Activated naive CD8-positive, alpha-beta T cell (primary cell): ENCODE data around the gene AFMID.

ENCODE experiments used
- H3K27ac Mint-ChIP-seq: one replicate; pipeline ENCODE4 v1.8.0; 2021; ENCODE audit warnings: mixed read lengths
- H3K27me3 Mint-ChIP-seq: one replicate; pipeline ENCODE4 v1.8.0; 2021; ENCODE audit warnings: mixed read lengths
- H3K36me3 Mint-ChIP-seq: one replicate; pipeline ENCODE4 v1.8.0; 2021; ENCODE audit warnings: mixed read lengths
- H3K4me1 Mint-ChIP-seq: one replicate; pipeline ENCODE4 v1.8.0; 2021; ENCODE audit warnings: low read depth, mixed read lengths
- H3K4me3 Mint-ChIP-seq: one replicate; pipeline ENCODE4 v1.8.0; 2021; ENCODE audit warnings: mild to moderate bottlenecking, mixed read lengths
- H3K9me3 Mint-ChIP-seq: one replicate; pipeline ENCODE4 v1.8.0; 2021; ENCODE audit warnings: low read depth, mixed read lengths

The AFMID gene

GRCh38 chr17:78184868-78185267 is 2.3 kb upstream of the AFMID start:
- H3K27me3 Mint-ChIP-seq: no peaks in the 10 kb centered on the region
- H3K27ac Mint-ChIP-seq: no peak overlapping the region
- peak overlapping the region; percentile 1 for H3K4me3 Mint-ChIP-seq
- no peaks in the 10 kb centered on the region for H3K9me3 Mint-ChIP-seq
- no peaks in the 10 kb centered on the region for H3K36me3 Mint-ChIP-seq
- H3K4me1 Mint-ChIP-seq: peaks cover 9% of the 10 kb centered on the region

DNA sequence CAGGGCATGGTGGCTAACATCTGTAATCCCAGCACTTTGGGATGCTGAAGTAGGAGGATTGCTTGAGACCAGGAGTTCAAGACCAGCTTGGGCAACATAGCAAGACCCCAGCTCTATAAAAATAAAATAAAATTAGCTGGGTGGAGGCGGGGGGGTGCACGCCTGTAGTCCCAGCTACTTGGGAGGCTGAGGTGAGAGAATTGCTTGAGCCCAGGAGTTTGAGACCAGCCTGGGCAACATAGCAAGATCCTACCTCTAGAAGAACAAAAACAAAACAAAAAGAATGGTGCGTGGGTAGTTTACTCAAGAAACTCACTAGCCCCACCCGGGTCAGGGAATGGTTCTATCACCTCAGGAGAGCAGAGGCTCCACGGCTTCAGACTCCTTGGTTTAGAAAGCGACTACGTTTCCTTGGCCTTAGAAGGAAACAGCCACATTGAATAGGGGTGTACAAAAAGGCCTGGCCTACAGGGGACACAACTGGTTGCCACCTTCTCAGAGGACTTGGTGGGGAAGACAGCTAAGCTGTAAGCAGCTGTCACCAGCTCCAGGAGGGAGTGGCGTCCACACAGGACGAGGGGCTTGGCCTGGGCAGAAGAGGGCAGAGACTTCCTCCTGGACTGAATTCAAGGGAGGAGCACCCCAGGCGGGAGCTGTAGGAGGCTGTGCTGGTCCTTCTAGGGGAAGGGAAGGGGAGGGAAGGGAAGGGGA is 1.0 kb upstream of the AFMID start:
- no peaks in the 10 kb centered on the region for H3K36me3 Mint-ChIP-seq
- peak overlapping the region; percentile 61 for H3K27ac Mint-ChIP-seq
- H3K4me1 Mint-ChIP-seq: peaks cover 12% of the 10 kb centered on the region

GRCh38 chr17:78196716-78197115 is 9.6 kb downstream of the AFMID start:
- H3K9me3 Mint-ChIP-seq: no peaks in the 10 kb centered on the region
- no peaks in the 10 kb centered on the region for H3K27me3 Mint-ChIP-seq
- no peaks in the 10 kb centered on the region for H3K4me1 Mint-ChIP-seq
- no peak overlapping the region for H3K27ac Mint-ChIP-seq
- H3K36me3 Mint-ChIP-seq: no peaks in the 10 kb centered on the region
- H3K4me3 Mint-ChIP-seq: no peak overlapping the region

More for the DNA sequence above, 1.0 kb upstream of the AFMID start:
- no peaks in the 10 kb centered on the region for H3K27me3 Mint-ChIP-seq
- H3K9me3 Mint-ChIP-seq: no peaks in the 10 kb centered on the region
- H3K4me3 Mint-ChIP-seq: peak overlapping the region; percentile 80

GRCh38 chr17:78197147-78197832 is 10.1 kb downstream of the AFMID start:
- Mint-ChIP-seq H3K27ac (no peak overlapping the region), H3K4me3 (no peak overlapping the region), H3K27me3 (no peaks in the 10 kb centered on the region), H3K9me3 (no peaks in the 10 kb centered on the region), H3K4me1 (no peaks in the 10 kb centered on the region), H3K36me3 (no peaks in the 10 kb centered on the region)

DNA sequence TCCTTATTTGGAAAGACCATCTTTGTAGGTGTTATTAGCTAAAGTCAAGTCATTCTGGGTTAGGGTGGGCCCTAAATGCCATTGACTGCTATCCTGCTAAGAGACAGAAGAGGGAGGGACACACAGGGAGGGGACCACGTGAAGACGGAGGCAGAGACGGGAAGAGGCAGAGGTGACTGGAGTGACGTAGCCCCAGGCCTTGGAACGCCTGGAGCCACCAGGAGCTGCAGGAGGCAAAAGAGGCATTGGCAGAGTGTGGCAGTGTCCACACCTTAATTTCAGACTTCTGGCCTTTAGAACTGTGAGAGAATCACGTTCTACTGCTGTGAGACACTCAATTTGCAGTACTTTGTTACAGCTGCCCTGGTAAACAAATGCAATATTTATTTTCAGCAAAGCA is 13.3 kb downstream of the AFMID start:
- peaks cover 3% of the 10 kb centered on the region for H3K36me3 Mint-ChIP-seq
- H3K9me3 Mint-ChIP-seq: no peaks in the 10 kb centered on the region
- H3K4me3 Mint-ChIP-seq: no peak overlapping the region
- H3K27ac Mint-ChIP-seq: no peak overlapping the region
- H3K4me1 Mint-ChIP-seq: no peaks in the 10 kb centered on the region
- H3K27me3 Mint-ChIP-seq: no peaks in the 10 kb centered on the region

DNA sequence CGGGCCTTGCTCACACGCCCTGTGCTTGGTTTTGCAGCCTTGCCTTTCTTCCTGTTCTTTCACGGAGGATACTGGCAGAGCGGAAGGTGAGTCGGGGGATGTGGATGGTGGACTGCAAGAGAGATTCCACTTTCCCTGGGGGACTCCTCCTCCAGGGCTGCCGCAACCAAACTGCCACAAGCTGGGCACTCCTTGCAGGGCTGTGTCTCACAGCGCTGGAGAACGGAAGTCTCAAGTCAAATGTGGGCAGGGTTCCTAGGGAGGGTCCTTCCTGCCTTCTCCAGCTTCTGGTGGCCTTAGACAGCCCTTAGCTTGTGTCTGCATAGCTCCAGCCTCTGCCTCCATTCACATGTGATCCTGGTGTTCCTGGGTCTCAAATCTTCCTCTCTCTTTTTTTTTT is 15.5 kb downstream of the AFMID start:
- Mint-ChIP-seq H3K9me3 (no peaks in the 10 kb centered on the region), H3K27ac (no peak overlapping the region), H3K36me3 (peaks cover 3% of the 10 kb centered on the region), H3K4me1 (no peaks in the 10 kb centered on the region), H3K4me3 (no peak overlapping the region), H3K27me3 (no peaks in the 10 kb centered on the region)

DNA sequence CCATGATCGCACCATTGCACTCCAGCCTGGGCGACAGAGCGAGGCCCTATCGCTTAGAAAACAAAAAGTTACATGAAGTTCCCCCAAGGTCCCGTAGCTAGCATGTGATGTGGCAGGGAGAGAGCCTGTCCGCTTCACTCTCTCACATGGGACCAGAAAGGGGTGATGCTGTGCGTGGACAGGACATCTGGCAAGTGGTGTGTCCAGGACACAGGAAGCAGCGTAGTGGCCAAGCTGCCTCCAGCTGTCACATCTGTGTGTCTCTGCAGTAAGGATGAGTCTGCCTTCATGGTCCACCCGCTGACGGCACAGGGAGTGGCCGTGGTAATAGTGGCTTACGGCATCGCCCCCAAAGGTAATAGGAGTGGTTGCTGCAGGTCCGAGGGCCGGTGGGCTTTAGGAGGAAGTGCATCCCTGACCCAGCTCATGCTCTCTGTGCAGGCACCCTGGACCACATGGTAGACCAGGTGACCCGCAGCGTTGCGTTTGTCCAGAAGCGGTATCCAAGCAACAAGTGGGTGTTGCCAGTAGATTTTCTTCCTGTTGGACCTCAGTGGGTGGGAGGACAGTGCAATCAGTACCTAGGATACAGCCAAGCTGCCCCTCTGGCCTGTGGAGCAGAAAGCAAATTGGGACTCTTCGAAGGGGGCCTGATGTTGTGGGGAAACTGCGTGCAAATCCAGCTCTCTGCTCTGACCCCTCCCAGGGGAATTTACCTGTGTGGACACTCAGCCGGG is 17.4 kb downstream of the AFMID start:
- no peak overlapping the region for H3K27ac Mint-ChIP-seq

GRCh38 chr17:78205124-78205775 is 18.1 kb downstream of the AFMID start:
- no peaks in the 10 kb centered on the region for H3K9me3 Mint-ChIP-seq
- no peaks in the 10 kb centered on the region for H3K27me3 Mint-ChIP-seq
- H3K4me3 Mint-ChIP-seq: no peak overlapping the region
- H3K27ac Mint-ChIP-seq: no peak overlapping the region
- peaks cover 3% of the 10 kb centered on the region for H3K36me3 Mint-ChIP-seq
- H3K4me1 Mint-ChIP-seq: no peaks in the 10 kb centered on the region

More for the DNA sequence above, 17.4 kb downstream of the AFMID start:
- Mint-ChIP-seq H3K27me3 (no peaks in the 10 kb centered on the region), H3K4me1 (no peaks in the 10 kb centered on the region), H3K4me3 (no peak overlapping the region), H3K9me3 (no peaks in the 10 kb centered on the region), H3K36me3 (peaks cover 3% of the 10 kb centered on the region)

DNA sequence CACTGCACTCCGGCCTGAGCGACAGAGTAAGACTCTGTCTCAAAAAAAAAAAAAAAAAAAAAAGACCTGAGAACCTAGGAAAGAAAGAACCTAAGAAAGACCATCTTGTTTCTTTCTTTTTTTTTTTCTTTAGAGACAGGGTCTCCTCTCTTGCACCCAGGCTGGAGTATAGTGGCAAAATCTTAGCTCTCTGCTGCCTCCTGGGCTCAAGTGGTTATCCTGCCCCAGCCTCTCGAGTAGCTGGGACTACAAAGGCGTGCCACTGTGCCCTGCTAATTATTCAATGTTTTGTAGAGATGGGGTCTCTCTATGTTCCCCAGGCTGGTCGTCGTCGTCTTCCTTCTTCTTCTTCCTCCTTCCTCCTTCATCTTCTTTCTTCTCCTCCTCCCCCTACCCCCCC is 19.1 kb downstream of the AFMID start:
- H3K9me3 Mint-ChIP-seq: no peaks in the 10 kb centered on the region
- peaks cover 3% of the 10 kb centered on the region for H3K36me3 Mint-ChIP-seq
- no peak overlapping the region for H3K4me3 Mint-ChIP-seq
- no peaks in the 10 kb centered on the region for H3K27me3 Mint-ChIP-seq
- no peaks in the 10 kb centered on the region for H3K4me1 Mint-ChIP-seq
- H3K27ac Mint-ChIP-seq: no peak overlapping the region

DNA sequence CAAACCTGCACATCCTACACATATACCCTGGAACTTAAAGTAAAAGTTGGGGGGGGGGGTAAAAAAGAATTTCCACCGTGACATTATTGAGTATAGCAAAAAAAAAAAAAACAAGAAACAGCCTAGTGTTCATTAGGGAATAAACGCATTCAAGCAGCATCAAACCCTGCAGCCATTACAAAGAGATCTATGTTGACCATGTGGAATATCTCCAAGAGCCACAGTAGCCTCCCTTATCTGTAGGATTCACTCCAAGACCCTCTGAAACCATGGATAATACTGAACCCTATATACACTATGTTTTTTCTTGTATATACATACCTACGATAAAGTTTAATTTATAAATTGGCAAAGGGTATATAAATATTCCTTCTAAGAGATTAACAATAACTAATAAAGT is 21.3 kb downstream of the AFMID start:
- peaks cover 3% of the 10 kb centered on the region for H3K36me3 Mint-ChIP-seq
- H3K4me1 Mint-ChIP-seq: no peaks in the 10 kb centered on the region
- H3K27me3 Mint-ChIP-seq: no peaks in the 10 kb centered on the region
- no peak overlapping the region for H3K4me3 Mint-ChIP-seq
- no peaks in the 10 kb centered on the region for H3K9me3 Mint-ChIP-seq
- no peak overlapping the region for H3K27ac Mint-ChIP-seq

GRCh38 chr17:78210111-78210510 is 22.9 kb downstream of the AFMID start:
- Mint-ChIP-seq H3K27ac (no peak overlapping the region), H3K4me3 (no peak overlapping the region), H3K27me3 (no peaks in the 10 kb centered on the region), H3K4me1 (peaks cover 2% of the 10 kb centered on the region), H3K9me3 (no peaks in the 10 kb centered on the region), H3K36me3 (no peaks in the 10 kb centered on the region)

- Mint-ChIP-seq H3K36me3 (no peaks in the 10 kb centered on the region), H3K27me3 (no peaks in the 10 kb centered on the region), H3K27ac (no peak overlapping the region), H3K9me3 (no peaks in the 10 kb centered on the region), H3K4me3 (no peak overlapping the region), H3K4me1 (peaks cover 2% of the 10 kb centered on the region)
These were observed 23.9 kb downstream of the AFMID start for GRCh38 chr17:78211032-78211431.

DNA sequence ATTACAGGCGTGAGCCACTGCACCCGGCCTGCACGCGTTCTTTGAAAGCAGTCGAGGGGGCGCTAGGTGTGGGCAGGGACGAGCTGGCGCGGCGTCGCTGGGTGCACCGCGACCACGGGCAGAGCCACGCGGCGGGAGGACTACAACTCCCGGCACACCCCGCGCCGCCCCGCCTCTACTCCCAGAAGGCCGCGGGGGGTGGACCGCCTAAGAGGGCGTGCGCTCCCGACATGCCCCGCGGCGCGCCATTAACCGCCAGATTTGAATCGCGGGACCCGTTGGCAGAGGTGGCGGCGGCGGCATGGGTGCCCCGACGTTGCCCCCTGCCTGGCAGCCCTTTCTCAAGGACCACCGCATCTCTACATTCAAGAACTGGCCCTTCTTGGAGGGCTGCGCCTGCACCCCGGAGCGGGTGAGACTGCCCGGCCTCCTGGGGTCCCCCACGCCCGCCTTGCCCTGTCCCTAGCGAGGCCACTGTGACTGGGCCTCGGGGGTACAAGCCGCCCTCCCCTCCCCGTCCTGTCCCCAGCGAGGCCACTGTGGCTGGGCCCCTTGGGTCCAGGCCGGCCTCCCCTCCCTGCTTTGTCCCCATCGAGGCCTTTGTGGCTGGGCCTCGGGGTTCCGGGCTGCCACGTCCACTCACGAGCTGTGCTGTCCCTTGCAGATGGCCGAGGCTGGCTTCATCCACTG is 27.0 kb downstream of the AFMID start, which contains the start of gene BIRC5:
Gene BIRC5 (plus strand): TSS at position 238 of the 690 bp plus-strand sequence. CDS start 64 bp downstream, at position 302.
- peaks cover 2% of the 10 kb centered on the region for H3K4me1 Mint-ChIP-seq
- peak within 1 kb of the TSS; percentile 88 for H3K4me3 Mint-ChIP-seq
- H3K36me3 Mint-ChIP-seq: no peaks in the 10 kb centered on the region
- H3K27me3 Mint-ChIP-seq: no peaks in the 10 kb centered on the region
- H3K27ac Mint-ChIP-seq: no peak within 1 kb of the TSS
- H3K9me3 Mint-ChIP-seq: no peaks in the 10 kb centered on the region

GRCh38 chr17:78214706-78215061 is 27.5 kb downstream of the AFMID start:
- Mint-ChIP-seq H3K27me3 (no peaks in the 10 kb centered on the region), H3K27ac (no peak overlapping the region), H3K9me3 (no peaks in the 10 kb centered on the region), H3K36me3 (no peaks in the 10 kb centered on the region), H3K4me3 (peak overlapping the region; percentile 88), H3K4me1 (peaks cover 2% of the 10 kb centered on the region)
